ENCODE results near the gene SPDEF. TPM values are rescaled to one million over a fixed set of nuclear protein-coding genes. Genes with fewer than 3 reads are reported as not detected.

The SPDEF gene
- total and polyA plus RNA-seq, 2 donors (not counting 1 experiment from before 2014, with no cell fraction given): 0.10 TPM; not detected in 1

DNA sequence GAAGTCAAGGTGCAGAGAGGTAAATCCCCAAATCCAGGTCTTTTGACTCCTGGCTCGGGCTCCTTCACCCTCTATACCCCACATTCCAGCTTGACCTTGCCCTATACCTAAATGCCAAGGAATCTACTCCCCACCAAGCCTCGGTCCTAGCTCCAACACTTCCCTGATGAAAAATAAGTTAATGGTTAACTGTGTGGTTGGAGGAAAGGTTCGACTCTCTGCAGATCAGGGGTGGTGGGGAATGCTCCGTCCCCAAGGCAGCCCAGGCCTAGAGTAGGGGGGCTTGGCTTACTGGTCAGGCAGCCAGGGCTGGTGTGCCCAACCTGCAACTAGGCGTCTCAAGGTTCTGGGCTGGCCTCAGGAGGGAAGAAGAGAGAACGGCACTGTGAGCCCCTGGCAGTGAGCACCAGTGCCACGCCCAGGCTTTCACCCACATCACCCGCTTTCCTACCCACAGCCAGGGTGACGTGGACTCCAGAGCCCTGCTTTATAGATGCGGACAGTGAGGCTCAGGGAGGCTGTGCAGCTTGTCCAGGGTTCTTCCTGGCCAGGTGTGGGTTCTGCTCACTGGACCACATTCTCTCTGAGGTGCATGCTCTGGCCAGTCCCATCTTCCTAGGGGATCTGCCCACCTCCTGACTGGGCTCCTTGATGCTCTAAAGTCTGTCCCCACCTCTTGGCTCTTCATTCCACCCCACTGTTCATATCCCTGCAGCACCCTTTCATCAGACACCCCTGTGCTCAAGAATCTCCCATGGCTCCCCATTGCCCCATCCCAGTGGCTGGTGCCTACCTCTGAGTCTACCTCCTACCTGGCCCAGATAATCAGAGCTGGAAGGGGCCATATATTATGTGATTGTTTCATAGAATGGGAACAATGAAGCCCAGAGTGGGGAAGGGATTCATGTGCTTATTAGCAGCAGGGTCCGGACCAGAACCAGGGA lies 8.2 kb downstream of the SPDEF start:
- H3K9ac ChIP-seq (ENCODE audit: low read length): no peak overlapping the region
- peaks cover 0 to 4% (median 0%) of the 10 kb centered on the region in 3 donors for H3K9me3 ChIP-seq (ENCODE audit: control extremely low read depth in 1 of 3, control insufficient read depth in 2 of 3, insufficient read depth in 1 of 3, low read length in 2 of 3)
- Mint-ChIP-seq H3K27me3 (peaks cover 4% of the 10 kb centered on the region), H3K4me3 (no peak overlapping the region), H3K9me3 (ENCODE audit: insufficient read depth) (no peaks in the 10 kb centered on the region), H3K4me1 (no peaks in the 10 kb centered on the region), H3K27ac (no peak overlapping the region)
- H3K36me3 ChIP-seq (replicated peaks in 1 of 2; ENCODE audit: control extremely low read depth in 1 of 2, control insufficient read depth in 1 of 2, extremely low read depth in 1 of 2, insufficient read depth in 2 of 2, low read length in 1 of 2): no peaks in the 10 kb centered on the region
- ChIA-PET POLR2A (no interaction called here), CTCF (interaction anchor here (0.8 kb wide), 1 partner anchor 19 kb away, joined by 4 read pairs; no protein-coding TSS in a partner anchor)
- WGBS (ENCODE audit: insufficient coverage): 89% methylated on average over 9 of the region's 11 CpGs
- H3K27ac ChIP-seq (ENCODE audit: low read length in 2 of 2): no peak overlapping the region
- no peaks in the 10 kb centered on the region for H3K79me2 ChIP-seq (ENCODE audit: control insufficient read depth, insufficient read depth, low read length)
- no peaks in the 10 kb centered on the region for H3K27me3 ChIP-seq (replicated peaks in 1 of 4; ENCODE audit: control extremely low read depth in 1 of 4, control insufficient read depth in 3 of 4, insufficient read depth in 4 of 4, low read length in 3 of 4)
- DNase-seq (no peak), ATAC-seq (ENCODE audit: low read depth) (no peak)
- H4K20me1 ChIP-seq (ENCODE audit: control insufficient read depth, insufficient read depth, low read length, poor library complexity, severe bottlenecking): no peaks in the 10 kb centered on the region
- TF ChIP-seq EZH2 (IDR thresholded peaks at IDR 0.05; ENCODE audit: borderline replicate concordance, insufficient read depth, low read depth, low read length, poor library complexity, severe bottlenecking): no peak
- TF ChIP-seq, protein P1, sequence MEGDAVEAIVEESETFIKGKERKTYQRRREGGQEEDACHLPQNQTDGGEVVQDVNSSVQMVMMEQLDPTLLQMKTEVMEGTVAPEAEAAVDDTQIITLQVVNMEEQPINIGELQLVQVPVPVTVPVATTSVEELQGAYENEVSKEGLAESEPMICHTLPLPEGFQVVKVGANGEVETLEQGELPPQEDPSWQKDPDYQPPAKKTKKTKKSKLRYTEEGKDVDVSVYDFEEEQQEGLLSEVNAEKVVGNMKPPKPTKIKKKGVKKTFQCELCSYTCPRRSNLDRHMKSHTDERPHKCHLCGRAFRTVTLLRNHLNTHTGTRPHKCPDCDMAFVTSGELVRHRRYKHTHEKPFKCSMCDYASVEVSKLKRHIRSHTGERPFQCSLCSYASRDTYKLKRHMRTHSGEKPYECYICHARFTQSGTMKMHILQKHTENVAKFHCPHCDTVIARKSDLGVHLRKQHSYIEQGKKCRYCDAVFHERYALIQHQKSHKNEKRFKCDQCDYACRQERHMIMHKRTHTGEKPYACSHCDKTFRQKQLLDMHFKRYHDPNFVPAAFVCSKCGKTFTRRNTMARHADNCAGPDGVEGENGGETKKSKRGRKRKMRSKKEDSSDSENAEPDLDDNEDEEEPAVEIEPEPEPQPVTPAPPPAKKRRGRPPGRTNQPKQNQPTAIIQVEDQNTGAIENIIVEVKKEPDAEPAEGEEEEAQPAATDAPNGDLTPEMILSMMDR (IDR thresholded peaks at IDR 0.05): no peak
- no peaks in the 10 kb centered on the region for H3K4me1 ChIP-seq (ENCODE audit: control insufficient read depth in 2 of 2, insufficient read depth in 2 of 2, low read length in 2 of 2)
- H3K4me2 ChIP-seq (replicated peaks; ENCODE audit: low read depth, low read length, poor library complexity, severe bottlenecking): no peak overlapping the region
- H2AFZ ChIP-seq (ENCODE audit: insufficient read depth, low read depth, low read length, poor library complexity, severe bottlenecking): no peak overlapping the region
- intact Hi-C loops (cut with micrococcal nuclease): no loop called here
- H3K4me3 ChIP-seq (ENCODE audit: control extremely low read depth in 1 of 5, extremely low read depth in 1 of 5, insufficient read depth in 1 of 5, low read depth in 2 of 5, low read length in 4 of 5): no peak overlapping the region

Data from B cell (primary cell).